Astrocyte (in vitro differentiated cells and primary cell): ENCODE measurements around the gene CADM4. TPM values are rescaled to one million over a fixed set of nuclear protein-coding genes. Genes with fewer than 3 reads are reported as not detected.
A peak's percentile ranks its signal among the peaks of the same experiment; 100 is the strongest.

Experiments used
- DNase-seq: peaks from one replicate; pipeline ENCODE4 v3.0.0-alpha.2; 2010; ENCODE audit warnings: low read depth
- FAIRE-seq: peaks from 2 replicates; lab custom pipeline; 2011; peaks lifted over from hg19 to GRCh38; lab: Jason Lieb, UNC
- H2AFZ ChIP-seq: 2 replicates; pipeline ENCODE4 v1.6.0; 2012; ENCODE audit warnings: low read depth, low read length, inconsistent platforms
- H3K27ac ChIP-seq: 2 replicates; pipeline ENCODE4 v1.5.1; 2011; ENCODE audit warnings: low read depth, low read length, inconsistent platforms
- H3K27me3 ChIP-seq: 2 replicates; pipeline ENCODE4 v1.6.0; 2011; ENCODE audit warnings: low read length, inconsistent platforms; ENCODE audit not compliant: insufficient read depth
- H3K36me3 ChIP-seq: 2 replicates; pipeline ENCODE4 v1.5.1; 2011; ENCODE audit warnings: low read length, inconsistent platforms; ENCODE audit not compliant: insufficient read depth
- H3K4me1 ChIP-seq: 2 replicates; pipeline ENCODE4 v1.5.1; 2011; ENCODE audit warnings: low read length, inconsistent platforms; ENCODE audit not compliant: insufficient read depth
- H3K4me2 ChIP-seq: 2 replicates; pipeline ENCODE4 v1.6.0; 2012; ENCODE audit warnings: low read length, inconsistent platforms
- H3K4me3 ChIP-seq: 2 replicates; pipeline ENCODE4 v1.5.1; 2011; ENCODE audit warnings: low read depth, mild to moderate bottlenecking, low read length, inconsistent platforms; ENCODE audit not compliant: insufficient read depth
- H3K79me2 ChIP-seq: 2 replicates; pipeline ENCODE4 v1.6.0; 2012; ENCODE audit warnings: mild to moderate bottlenecking, low read length, inconsistent platforms; ENCODE audit not compliant: insufficient read depth
- H3K9ac ChIP-seq: 2 replicates; pipeline ENCODE4 v1.6.0; 2012; ENCODE audit warnings: mild to moderate bottlenecking, low read length, inconsistent platforms
- H3K9me3 ChIP-seq: 2 replicates; pipeline ENCODE4 v1.5.1; 2012; ENCODE audit warnings: low read depth, mild to moderate bottlenecking, low read length, inconsistent platforms; ENCODE audit not compliant: insufficient read depth
- H4K20me1 ChIP-seq: 2 replicates; pipeline ENCODE4 v1.6.0; 2012; ENCODE audit warnings: low read length, inconsistent platforms; ENCODE audit not compliant: insufficient read depth
- H3K27ac Mint-ChIP-seq: one replicate; pipeline ENCODE4 v1.8.0; 2021; ENCODE audit warnings: mild to moderate bottlenecking, mixed read lengths; ENCODE audit not compliant: unreplicated experiment
- H3K27me3 Mint-ChIP-seq: one replicate; pipeline ENCODE4 v1.8.0; 2021; ENCODE audit warnings: low read depth, mixed read lengths; ENCODE audit not compliant: unreplicated experiment
- H3K36me3 Mint-ChIP-seq: one replicate; pipeline ENCODE4 v1.8.0; 2021; ENCODE audit warnings: low read depth, mixed read lengths; ENCODE audit not compliant: unreplicated experiment
- H3K4me1 Mint-ChIP-seq: one replicate; pipeline ENCODE4 v1.8.0; 2021; ENCODE audit warnings: low read depth, mixed read lengths; ENCODE audit not compliant: unreplicated experiment
- H3K4me3 Mint-ChIP-seq: one replicate; pipeline ENCODE4 v1.8.0; 2021; ENCODE audit warnings: mild to moderate bottlenecking, moderate library complexity, mixed read lengths; ENCODE audit not compliant: unreplicated experiment
- H3K9me3 Mint-ChIP-seq: one replicate; pipeline ENCODE4 v1.8.0; 2021; ENCODE audit warnings: mild to moderate bottlenecking, mixed read lengths; ENCODE audit not compliant: unreplicated experiment
- EZH2 ChIP-seq: IDR thresholded peaks from 2 replicates; pipeline ENCODE4 v1.6.1; 2012; ENCODE audit warnings: mild to moderate bottlenecking, low read length, inconsistent platforms; ENCODE audit not compliant: insufficient read depth
- total RNA-seq: library from RNA; stranded (reverse); gene quantifications from 2 replicates; pipeline ENCODE4 v1.2.1, GENCODE V29; 2021
- TF ChIP-seq, protein P1 (sequence below): IDR thresholded peaks from 2 replicates; pipeline ENCODE4 v1.5.1; 2011; ENCODE audit warnings: low read depth, mild to moderate bottlenecking, inconsistent platforms, low read length, moderate library complexity; ENCODE audit not compliant: insufficient read depth

The CADM4 gene
- total RNA-seq, 1 donor from 2014 or later, result 52.1 TPM

DNA sequence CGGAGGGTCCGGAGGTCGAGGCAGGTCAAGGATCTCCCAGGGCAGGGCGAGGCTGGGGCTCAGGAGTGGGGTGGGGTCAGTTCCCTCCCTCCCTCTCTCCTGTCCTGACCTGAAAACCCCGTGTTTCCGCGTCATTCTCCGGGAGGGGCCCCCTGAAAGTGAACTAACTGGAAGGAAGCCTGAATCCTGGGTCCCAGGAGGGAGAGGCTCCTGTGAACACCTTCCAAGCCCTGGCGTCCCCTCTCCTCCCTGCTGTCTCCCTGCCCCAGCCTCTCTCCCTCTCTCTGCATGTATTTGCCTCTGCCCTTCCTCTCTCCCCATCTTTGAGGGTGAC, 741 bp upstream of the CADM4 start:
- Histone ChIP-seq H3K79me2 (no peaks in the 10 kb centered on the region), H3K9ac (peak overlapping the region; percentile 38), H3K27ac (no peak overlapping the region), H3K4me2 (peak overlapping the region; percentile 91), H3K9me3 (no peaks in the 10 kb centered on the region), H4K20me1 (peaks cover 8% of the 10 kb centered on the region), H3K27me3 (peaks cover 14% of the 10 kb centered on the region), H3K4me1 (peaks cover 17% of the 10 kb centered on the region), H2AFZ (peak overlapping the region; percentile 77), H3K36me3 (no peaks in the 10 kb centered on the region), H3K4me3 (peak overlapping the region; percentile 42)
- Mint-ChIP-seq H3K9me3 (peaks cover 3% of the 10 kb centered on the region), H3K4me3 (peak overlapping the region; percentile 83), H3K27me3 (peaks cover 8% of the 10 kb centered on the region), H3K27ac (no peak overlapping the region), H3K4me1 (peaks cover 3% of the 10 kb centered on the region), H3K36me3 (no peaks in the 10 kb centered on the region)
- peak; percentile 14 for TF ChIP-seq EZH2
- TF ChIP-seq, protein P1, sequence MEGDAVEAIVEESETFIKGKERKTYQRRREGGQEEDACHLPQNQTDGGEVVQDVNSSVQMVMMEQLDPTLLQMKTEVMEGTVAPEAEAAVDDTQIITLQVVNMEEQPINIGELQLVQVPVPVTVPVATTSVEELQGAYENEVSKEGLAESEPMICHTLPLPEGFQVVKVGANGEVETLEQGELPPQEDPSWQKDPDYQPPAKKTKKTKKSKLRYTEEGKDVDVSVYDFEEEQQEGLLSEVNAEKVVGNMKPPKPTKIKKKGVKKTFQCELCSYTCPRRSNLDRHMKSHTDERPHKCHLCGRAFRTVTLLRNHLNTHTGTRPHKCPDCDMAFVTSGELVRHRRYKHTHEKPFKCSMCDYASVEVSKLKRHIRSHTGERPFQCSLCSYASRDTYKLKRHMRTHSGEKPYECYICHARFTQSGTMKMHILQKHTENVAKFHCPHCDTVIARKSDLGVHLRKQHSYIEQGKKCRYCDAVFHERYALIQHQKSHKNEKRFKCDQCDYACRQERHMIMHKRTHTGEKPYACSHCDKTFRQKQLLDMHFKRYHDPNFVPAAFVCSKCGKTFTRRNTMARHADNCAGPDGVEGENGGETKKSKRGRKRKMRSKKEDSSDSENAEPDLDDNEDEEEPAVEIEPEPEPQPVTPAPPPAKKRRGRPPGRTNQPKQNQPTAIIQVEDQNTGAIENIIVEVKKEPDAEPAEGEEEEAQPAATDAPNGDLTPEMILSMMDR, result no peak
- no peak for FAIRE-seq
- DNase-seq, result no peak

DNA sequence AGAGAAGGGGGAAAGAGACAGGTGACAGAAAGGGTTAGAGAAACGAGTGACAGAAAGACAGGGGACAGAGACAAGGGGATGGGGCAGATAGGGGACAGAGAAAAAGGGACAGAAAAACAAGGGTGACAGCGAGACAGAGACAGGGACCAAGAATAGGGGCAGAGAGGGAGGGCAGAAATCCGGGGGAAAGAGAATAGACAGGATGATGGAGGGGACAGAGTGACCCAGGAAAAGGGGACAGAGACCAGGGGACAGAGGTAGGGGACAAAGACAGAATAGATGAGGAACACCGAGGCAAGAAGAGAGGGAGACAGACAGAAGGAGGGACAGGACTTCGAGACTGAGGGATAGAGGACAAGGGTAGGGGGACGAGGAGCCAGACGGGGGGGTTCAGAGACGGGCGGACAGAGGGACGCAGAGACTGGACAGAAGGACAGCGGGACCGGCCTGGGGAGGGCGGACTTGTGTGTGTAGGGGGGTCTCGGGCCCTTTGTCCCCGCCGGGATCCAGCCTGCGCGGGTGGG, 593 bp downstream of the CADM4 start:
- Mint-ChIP-seq H3K27ac (no peak overlapping the region), H3K27me3 (peaks cover 8% of the 10 kb centered on the region)

More for the DNA sequence above, 593 bp downstream of the CADM4 start:
- Mint-ChIP-seq H3K4me3 (peak overlapping the region; percentile 93), H3K4me1 (peaks cover 7% of the 10 kb centered on the region), H3K9me3 (peaks cover 3% of the 10 kb centered on the region), H3K36me3 (no peaks in the 10 kb centered on the region)
- Histone ChIP-seq H3K4me3 (no peak overlapping the region), H3K4me2 (peak overlapping the region; percentile 74), H2AFZ (peak overlapping the region; percentile 1), H3K79me2 (no peaks in the 10 kb centered on the region), H4K20me1 (peaks cover 8% of the 10 kb centered on the region), H3K27me3 (peaks cover 14% of the 10 kb centered on the region), H3K27ac (no peak overlapping the region), H3K9ac (peak overlapping the region; percentile 43), H3K4me1 (peaks cover 26% of the 10 kb centered on the region), H3K9me3 (no peaks in the 10 kb centered on the region), H3K36me3 (no peaks in the 10 kb centered on the region)
- no peak for TF ChIP-seq EZH2
- TF ChIP-seq, protein P1, result no peak
- FAIRE-seq (no peak), DNase-seq (no peak)
